Eye (tissue), 1 donor: ENCODE measurements around the gene CYP2W1.
"Not testable (repeated sequence)": the region's sequence is repeated elsewhere in the genome, so short reads cannot be mapped to it uniquely, and the experiment has no call there.

Experiments
- DNase-seq: peaks from one replicate; pipeline ENCODE4 v3.0.0-alpha.2; 2015

Gene CYP2W1

DNA sequence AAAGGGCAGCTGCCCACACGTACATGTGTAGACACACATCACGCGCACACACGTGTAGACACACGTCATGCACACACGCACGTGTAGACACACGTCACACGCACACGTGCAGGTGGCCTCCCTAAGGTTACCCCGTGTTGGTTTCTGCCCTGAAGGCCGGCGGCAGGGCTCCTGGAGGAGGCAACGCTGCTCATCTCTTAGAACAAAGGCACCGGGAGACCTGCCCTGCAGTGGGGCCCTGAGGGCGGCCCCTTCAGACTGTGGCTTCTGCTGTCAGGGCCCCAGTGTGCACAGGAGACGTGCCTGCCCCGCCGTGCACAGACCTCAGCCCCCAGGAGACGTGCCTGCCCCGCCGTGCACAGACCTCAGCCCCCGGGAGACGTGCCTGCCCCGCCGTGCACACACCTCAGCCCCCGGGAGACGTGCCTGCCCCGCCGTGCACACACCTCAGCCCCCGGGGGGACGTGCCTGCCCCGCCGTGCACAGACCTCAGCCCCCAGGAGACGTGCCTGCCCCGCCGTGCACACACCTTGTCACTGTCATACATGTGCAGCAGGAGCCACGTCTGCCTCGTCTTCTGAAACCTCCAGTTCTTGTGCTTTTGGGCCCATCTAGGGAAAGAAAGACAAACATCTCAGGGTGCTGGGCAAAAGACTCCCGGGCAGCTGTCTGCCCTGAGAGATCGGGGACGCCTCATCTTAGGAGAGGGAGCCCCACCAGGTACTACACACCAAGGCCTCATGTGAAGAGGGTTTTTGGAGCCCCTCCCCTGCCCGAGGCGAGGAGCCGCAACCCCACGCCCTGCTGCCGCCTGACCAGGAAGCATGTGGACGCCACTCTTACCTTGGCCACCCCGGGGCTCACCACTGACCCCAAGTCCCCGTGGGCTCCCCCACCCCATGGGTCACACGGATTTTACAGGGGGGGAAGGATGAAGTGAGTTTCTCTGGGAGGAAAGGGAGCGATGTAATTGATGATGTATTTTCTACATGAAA is 17.3 kb downstream of the CYP2W1 start:
- no peak for DNase-seq

DNA sequence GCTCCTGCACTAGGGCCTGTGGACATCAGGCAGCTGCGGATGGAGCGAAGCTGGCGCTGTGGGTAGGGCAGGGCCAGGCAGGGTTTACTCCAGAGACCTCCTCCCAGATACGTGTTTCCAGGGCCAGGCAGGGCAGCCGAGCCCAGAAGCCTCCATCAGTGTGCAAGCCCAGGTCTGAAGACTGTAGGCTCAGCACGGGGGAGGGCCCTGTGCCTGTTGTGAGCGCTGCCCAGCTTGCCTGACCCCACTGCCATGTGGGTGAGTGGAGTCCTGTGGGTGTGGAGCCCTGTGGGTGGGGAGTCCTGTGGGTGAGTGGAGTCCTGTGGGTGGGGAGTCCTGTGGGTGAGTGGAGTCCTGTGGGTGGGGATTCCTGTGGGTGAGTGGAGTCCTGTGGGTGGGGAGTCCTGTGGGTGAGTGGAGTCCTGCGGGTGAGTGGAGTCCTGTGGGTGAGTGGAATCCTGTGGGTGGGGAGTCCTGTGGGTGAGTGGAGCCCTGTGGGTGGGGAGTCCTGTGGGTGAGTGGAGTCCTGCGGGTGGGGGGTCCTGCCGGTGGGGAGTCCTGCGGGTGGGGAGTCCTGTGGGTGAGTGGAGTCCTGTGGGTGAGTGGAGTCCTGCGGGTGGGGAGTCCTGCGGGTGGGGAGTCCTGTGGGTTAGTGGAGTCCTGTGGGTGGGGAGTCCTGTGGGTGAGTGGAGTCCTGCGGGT is 18.2 kb downstream of the CYP2W1 start:
- DNase-seq = peak; percentile 75

DNA sequence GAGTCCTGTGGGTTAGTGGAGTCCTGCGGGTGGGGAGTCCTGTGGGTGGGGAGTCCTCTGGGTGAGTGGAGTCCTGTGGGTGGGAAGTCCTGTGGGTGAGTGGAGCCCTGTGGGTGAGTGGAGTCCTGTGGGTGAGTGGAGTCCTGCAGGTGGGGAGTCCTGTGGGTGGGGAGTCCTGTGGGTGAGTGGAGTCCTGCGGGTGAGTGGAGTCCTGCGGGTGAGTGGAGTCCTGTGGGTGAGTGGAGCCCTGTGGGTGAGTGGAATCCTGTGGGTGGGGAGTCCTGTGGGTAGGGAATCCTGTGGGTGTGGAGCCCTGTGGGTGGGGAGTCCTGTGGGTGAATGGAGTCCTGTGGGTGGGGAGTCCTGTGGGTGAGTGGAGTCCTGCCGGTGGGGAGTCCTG is 19.0 kb downstream of the CYP2W1 start:
- DNase-seq = not testable (repeated sequence)

DNA sequence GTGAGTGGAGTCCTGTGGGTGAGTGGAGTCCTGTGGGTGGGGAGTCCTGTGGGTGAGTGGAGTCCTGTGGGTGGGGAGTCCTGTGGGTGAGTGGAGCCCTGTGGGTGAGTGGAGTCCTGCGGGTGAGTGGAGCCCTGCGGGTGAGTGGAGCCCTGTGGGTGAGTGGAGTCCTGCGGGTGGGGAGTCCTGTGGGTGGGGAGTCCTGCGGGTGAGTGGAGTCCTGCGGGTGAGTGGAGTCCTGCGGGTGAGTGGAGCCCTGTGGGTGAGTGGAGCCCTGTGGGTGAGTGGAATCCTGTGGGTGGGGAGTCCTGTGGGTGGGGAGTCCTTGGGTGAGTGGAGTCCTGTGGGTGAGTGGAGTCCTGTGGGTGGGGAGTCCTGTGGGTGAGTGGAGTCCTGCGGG is 19.5 kb downstream of the CYP2W1 start:
- not testable (repeated sequence) for DNase-seq

DNA sequence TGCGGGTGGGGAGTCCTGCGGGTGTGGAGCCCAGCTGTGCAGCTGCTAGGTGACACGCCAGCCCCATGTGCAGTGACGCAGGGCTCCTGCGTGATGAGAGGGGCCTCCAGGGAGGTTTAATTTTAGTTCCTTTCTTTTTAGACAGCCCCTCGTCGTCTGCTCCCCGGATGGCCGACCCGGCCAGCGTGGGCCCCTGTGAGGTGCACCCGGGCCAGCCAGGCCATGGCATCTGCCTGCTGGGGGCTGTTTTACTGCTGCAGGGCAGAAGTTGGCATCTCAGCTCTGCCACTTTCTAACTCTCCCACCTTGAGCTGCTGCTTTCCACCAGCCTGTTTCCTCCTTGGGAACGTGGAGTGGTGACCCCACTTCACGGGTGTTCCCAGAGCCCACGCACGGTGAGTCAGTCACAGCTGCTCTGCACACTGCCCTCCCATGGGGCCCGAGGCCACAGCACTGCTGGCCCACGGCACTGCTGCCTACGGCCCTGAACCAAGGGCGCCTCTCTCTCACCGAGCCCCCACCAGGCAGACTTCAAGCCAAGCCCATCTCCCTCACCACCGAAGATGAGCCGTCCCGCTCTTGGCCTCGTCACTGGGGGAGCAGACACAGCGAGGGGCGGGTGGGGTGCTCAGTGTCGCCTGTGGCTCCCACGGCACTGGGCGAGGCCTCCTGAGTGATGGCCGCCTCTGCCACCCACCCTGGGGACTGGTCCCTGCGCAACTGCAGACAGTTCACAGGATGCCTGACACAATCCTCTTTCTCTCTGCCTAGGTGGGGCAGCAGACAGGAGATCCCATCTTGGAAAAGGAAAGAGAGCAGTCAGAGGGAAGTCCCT is 21.3 kb downstream of the CYP2W1 start:
- DNase-seq = no peak

GRCh38 chr7:1005303-1005702 is 22.3 kb downstream of the CYP2W1 start:
- no peak for DNase-seq

DNA sequence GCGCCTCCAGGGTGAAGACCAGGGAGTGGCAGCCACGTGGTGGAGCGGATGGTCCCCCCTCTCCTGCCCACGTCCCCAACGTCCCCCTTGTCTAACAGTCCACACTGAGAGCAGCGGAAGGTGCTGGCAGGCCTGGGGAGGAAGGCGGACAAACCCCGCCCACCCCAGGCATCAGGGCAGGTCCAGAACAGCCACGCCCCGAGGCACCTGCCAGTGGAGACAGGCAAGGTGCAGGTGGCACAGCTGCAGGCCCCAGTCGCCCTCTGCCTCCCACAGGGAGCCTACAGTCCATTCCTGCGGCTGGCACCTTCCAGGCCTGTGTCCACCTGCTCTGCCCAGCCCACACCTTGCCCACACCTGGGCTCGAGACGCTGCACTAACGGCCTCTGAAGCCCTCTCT is 24.9 kb downstream of the CYP2W1 start:
- no peak for DNase-seq

GRCh38 chr7:1008733-1009363 is 25.9 kb downstream of the CYP2W1 start:
- no peak for DNase-seq

GRCh38 chr7:1009747-1010146 is 26.8 kb downstream of the CYP2W1 start:
- DNase-seq = no peak

GRCh38 chr7:1010226-1010625 is 27.2 kb downstream of the CYP2W1 start:
- DNase-seq = no peak

DNA sequence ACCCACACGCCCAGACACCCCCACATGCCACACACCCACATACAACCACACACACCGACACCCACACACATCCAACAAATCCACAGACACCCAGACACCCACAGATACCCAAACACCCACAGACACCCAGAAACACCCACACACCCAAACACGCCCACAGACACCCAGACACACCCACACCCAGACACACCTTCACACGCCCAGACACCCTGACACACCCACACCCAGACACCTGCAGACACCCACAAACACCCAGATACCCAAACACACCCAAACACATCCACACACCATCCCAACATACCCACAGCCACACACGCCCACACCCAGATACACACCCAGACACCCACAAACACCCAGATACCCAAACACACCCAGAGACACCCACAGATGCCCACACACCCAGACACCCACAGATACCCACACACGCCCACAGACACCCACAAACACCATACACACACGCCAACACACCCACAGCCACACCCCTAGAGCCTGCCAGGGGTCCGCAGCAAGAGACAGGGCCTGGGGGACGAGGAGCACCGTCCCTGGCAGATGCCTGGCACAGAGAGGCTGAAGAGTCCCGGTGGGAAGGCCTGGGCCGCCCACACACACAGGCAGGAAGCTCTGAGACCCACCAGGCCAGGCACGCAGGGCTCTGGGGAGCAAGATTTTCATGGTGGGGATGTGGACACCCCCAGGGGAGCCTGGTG is 28.5 kb downstream of the CYP2W1 start:
- no peak for DNase-seq

GRCh38 chr7:1012004-1012715 is 29.2 kb downstream of the CYP2W1 start:
- DNase-seq = no peak

GRCh38 chr7:1012716-1013095 is 29.7 kb downstream of the CYP2W1 start:
- DNase-seq = no peak

GRCh38 chr7:1013581-1013980 is 30.6 kb downstream of the CYP2W1 start:
- DNase-seq = no peak

- no peak for DNase-seq
These were observed 31.7 kb downstream of the CYP2W1 start for GRCh38 chr7:1014681-1015080.

GRCh38 chr7:1015196-1016121 is 32.5 kb downstream of the CYP2W1 start:
- peak; percentile 57 for DNase-seq

GRCh38 chr7:1016577-1017531 is 33.9 kb downstream of the CYP2W1 start:
- DNase-seq = no peak

- no peak for DNase-seq
These were observed 34.8 kb downstream of the CYP2W1 start for GRCh38 chr7:1017586-1018333.
